Measurements from ENCODE around the gene LHCGR.

Gene LHCGR

DNA sequence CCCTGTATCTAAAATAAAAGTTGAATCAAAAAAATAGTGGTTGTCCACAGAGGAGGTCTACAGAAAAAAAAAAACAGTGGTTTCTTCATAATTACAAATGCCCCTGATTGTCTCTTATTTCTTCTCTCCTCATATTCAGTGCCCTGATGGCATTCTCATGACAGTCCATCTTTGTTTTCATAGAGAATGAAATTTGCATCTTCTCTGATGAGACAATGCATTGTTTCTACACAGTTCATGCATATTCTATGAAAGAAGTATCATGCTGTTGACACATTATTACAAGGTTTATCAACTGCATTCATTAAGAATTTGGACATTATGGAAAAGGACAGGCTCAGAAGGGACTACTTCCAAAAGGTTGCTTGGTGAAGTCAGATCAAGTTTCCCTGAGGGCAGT is 59.5 kb downstream of the LHCGR start:
- no peak for TF ChIP-seq CTCF (IDR thresholded peaks at IDR 0.05)
- Histone ChIP-seq H3K4me3 (no peak overlapping the region), H3K27ac (no peak overlapping the region)
- no peak for DNase-seq (ENCODE audit: low spot score)

DNA sequence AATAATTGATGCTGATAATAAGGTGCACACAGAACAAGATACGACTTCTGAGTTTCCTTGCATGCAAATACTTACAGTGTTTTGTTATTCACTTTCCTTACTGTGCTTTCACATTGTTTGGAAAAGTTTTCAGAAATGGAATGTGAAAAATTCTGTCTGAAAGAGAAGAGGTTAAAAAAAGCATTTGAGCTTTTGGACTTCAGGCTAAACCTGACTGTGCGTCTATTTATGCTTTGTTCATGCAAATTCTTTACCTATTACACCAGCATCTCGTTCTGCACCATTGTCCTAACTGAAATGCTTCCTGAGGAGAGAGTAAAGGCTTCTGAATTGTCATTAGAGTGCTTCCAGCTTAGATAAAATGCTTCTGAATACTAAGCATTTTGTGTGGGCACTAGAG is 61.4 kb downstream of the LHCGR start:
- Histone ChIP-seq H3K27ac (no peak overlapping the region), H3K4me3 (no peak overlapping the region)
- DNase-seq (ENCODE audit: low spot score), result no peak
- no peak for TF ChIP-seq CTCF (IDR thresholded peaks at IDR 0.05)

GRCh38 chr2:48693645-48694044 is 61.9 kb downstream of the LHCGR start:
- Histone ChIP-seq H3K4me3 (no peak overlapping the region), H3K27ac (no peak overlapping the region)
- TF ChIP-seq CTCF (IDR thresholded peaks at IDR 0.05), result no peak
- no peak for DNase-seq (ENCODE audit: low spot score)

DNA sequence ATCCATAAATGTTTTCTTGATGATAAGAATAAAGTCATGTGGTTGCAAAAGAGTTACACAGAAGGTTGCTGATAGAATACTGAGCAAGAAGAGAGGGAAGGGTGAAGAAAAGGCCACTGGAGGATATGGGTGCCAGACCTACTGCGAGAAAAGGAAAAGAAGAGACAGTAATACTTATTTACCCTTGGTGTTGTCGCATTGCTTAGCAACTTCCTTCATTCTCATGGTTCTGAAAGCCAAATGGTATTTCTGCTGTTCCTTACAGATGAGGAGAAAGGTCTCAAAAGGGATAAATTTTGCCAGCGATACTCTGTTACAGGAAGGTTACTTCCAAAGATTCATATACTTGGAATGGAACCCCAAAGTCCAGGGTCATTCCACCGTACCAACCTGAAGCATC is 62.5 kb downstream of the LHCGR start:
- H3K27ac ChIP-seq, result no peak overlapping the region

GRCh38 chr2:48691935-48692691 is 63.4 kb downstream of the LHCGR start:
- no peak for TF ChIP-seq CTCF (IDR thresholded peaks at IDR 0.05)
- Histone ChIP-seq H3K27ac (no peak overlapping the region), H3K4me3 (no peak overlapping the region)
- DNase-seq (ENCODE audit: low spot score), result no peak

More for the DNA sequence above, 62.5 kb downstream of the LHCGR start:
- TF ChIP-seq CTCF (IDR thresholded peaks at IDR 0.05), result no peak
- no peak for DNase-seq (ENCODE audit: low spot score)
- H3K4me3 ChIP-seq, result no peak overlapping the region

- DNase-seq (ENCODE audit: low spot score), result no peak
These were observed 70.4 kb downstream of the LHCGR start for GRCh38 chr2:48685126-48685525.

More at GRCh38 chr2:48685126-48685525, 70.4 kb downstream of the LHCGR start:
- no peak for TF ChIP-seq CTCF (IDR thresholded peaks at IDR 0.05)
- H3K27ac ChIP-seq, result no peak overlapping the region
- H3K4me3 ChIP-seq, result no peak overlapping the region
